Endothelial cell (in vitro differentiated cells): ENCODE data around the gene PPARA. TPM values are rescaled to one million over a fixed set of nuclear protein-coding genes. Genes with fewer than 3 reads are reported as not detected.
A peak's percentile ranks its signal among the peaks of the same experiment; 100 is the strongest.

Experiments used
- DNase-seq: peaks from one replicate; pipeline ENCODE4 v3.0.0; 2021; ENCODE audit warnings: low spot score
- H3K27ac Mint-ChIP-seq: one replicate; pipeline ENCODE4 v1.8.0; 2021; ENCODE audit warnings: mixed read lengths, inconsistent platforms; ENCODE audit not compliant: unreplicated experiment
- H3K27me3 Mint-ChIP-seq: one replicate; pipeline ENCODE4 v1.8.0; 2021; ENCODE audit warnings: mild to moderate bottlenecking, moderate library complexity, mixed read lengths, inconsistent platforms; ENCODE audit not compliant: unreplicated experiment
- H3K36me3 Mint-ChIP-seq: one replicate; pipeline ENCODE4 v1.8.0; 2021; ENCODE audit warnings: mild to moderate bottlenecking, low read depth, mixed read lengths, inconsistent platforms; ENCODE audit not compliant: unreplicated experiment
- H3K4me1 Mint-ChIP-seq: one replicate; pipeline ENCODE4 v1.8.0; 2021; ENCODE audit warnings: mild to moderate bottlenecking, mixed read lengths, inconsistent platforms; ENCODE audit not compliant: unreplicated experiment
- H3K4me3 Mint-ChIP-seq: one replicate; pipeline ENCODE4 v1.8.0; 2021; ENCODE audit warnings: mild to moderate bottlenecking, mixed read lengths, inconsistent platforms; ENCODE audit not compliant: unreplicated experiment
- H3K9me3 Mint-ChIP-seq: one replicate; pipeline ENCODE4 v1.8.0; 2021; ENCODE audit warnings: mixed read lengths, inconsistent platforms; ENCODE audit not compliant: unreplicated experiment
- total RNA-seq: library from RNA; stranded (reverse); fragmentation: NEBNext Ultra II Directional; extraction: Animal tissue kit (Norgen Biotek cat#: 25700); gene quantifications from one replicate; pipeline ENCODE4 v1.2.1, GENCODE V29; 2021; ENCODE audit not compliant: unreplicated experiment
- TF ChIP-seq, protein P1 (sequence below): fragments of 200-600 bp; sonication (generic); IDR thresholded peaks from one replicate; pipeline ENCODE4 v1.5.0; 2021; ENCODE audit warnings: antibody characterized with exemption; ENCODE audit not compliant: unreplicated experiment

PPARA gene
- total RNA-seq, 1 donor from 2014 or later: 12.6 TPM

DNA sequence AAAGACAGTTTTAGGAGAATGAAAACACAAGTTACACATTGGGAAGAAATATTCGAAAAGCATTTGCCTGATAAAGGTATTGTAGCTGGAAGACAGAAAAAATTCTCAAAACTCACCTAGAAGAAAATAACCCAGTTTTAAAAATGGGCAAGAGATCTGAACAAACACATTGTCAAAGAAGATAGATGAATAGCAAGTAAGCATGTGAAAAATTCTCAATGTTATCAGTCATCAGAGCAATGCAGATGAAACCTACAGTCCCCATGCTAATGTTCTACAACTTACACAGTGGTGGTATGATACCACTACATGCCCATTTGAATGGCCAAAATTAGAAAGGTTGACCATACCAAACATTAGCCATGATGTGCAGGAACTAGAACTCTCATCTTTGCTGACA lies 29.4 kb downstream of the PPARA start:
- H3K4me3 Mint-ChIP-seq: peak overlapping the region; percentile 31
- DNase-seq: no peak
- H3K27me3 Mint-ChIP-seq: no peaks in the 10 kb centered on the region
- H3K4me1 Mint-ChIP-seq: no peaks in the 10 kb centered on the region
- no peak overlapping the region for H3K27ac Mint-ChIP-seq
- TF ChIP-seq, protein P1, sequence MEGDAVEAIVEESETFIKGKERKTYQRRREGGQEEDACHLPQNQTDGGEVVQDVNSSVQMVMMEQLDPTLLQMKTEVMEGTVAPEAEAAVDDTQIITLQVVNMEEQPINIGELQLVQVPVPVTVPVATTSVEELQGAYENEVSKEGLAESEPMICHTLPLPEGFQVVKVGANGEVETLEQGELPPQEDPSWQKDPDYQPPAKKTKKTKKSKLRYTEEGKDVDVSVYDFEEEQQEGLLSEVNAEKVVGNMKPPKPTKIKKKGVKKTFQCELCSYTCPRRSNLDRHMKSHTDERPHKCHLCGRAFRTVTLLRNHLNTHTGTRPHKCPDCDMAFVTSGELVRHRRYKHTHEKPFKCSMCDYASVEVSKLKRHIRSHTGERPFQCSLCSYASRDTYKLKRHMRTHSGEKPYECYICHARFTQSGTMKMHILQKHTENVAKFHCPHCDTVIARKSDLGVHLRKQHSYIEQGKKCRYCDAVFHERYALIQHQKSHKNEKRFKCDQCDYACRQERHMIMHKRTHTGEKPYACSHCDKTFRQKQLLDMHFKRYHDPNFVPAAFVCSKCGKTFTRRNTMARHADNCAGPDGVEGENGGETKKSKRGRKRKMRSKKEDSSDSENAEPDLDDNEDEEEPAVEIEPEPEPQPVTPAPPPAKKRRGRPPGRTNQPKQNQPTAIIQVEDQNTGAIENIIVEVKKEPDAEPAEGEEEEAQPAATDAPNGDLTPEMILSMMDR: no peak
- peaks cover 60% of the 10 kb centered on the region for H3K36me3 Mint-ChIP-seq
- peaks cover 27% of the 10 kb centered on the region for H3K9me3 Mint-ChIP-seq

DNA sequence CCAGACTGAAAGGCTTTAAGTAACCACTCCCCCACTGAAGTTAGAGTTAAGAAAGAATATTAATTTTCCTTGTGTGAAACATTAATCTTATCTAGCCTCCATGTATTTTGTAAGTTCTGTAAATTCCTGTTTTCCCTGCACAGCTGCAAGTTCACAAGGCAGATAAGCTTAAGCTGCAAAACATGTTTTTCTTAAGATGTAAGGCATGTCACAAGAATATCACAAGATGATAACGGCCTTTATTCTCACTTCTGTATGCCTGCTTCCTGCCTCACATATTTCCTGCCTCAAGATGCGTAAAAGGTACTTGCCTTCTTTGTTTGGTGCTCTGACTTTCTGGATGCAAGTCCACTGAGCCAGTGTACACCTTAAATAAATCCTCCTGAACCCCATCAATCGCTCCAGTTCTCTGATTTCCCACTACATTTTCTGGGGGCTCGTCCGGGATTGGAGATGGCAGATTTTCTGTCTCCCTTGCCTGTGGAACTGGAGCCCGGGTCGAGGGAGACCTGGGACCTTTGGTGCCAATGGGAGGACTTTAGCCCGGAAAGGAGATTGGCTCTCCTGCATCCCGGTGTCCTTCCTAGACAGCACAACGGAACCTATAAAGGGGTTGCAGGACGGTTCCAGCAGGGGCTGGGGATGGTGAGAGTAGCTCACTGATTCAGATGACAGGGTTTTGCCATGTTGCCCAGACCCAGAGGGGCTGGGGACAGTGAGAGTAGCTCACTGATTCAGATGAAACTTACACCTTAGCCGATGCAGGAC lies 30.2 kb downstream of the PPARA start:
- H3K4me3 Mint-ChIP-seq: peak overlapping the region; percentile 68
- no peak overlapping the region for H3K27ac Mint-ChIP-seq
- H3K9me3 Mint-ChIP-seq: peaks cover 27% of the 10 kb centered on the region
- no peak for DNase-seq
- TF ChIP-seq, protein P1: no peak
- peaks cover 66% of the 10 kb centered on the region for H3K36me3 Mint-ChIP-seq
- H3K27me3 Mint-ChIP-seq: peaks cover 2% of the 10 kb centered on the region
- peaks cover 4% of the 10 kb centered on the region for H3K4me1 Mint-ChIP-seq

DNA sequence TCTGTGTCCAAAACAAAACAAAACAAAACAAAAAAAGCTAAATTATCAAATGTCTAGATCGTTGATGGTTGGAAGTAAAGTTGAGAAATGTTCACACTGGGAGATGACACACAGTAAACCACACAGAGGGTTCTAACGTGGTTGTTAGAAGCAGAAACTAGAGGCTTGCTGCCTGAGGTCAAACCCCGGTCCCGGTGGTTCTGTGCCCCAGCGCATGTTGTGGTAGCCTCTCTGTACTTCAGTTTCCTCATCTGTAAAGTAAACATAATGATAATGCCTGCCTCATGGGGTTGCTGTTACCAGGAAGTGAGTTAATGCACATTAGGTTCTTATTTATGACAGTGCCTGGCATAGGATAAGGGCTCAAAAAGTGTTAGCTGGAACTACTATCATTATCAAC lies 33.4 kb downstream of the PPARA start:
- peaks cover 23% of the 10 kb centered on the region for H3K9me3 Mint-ChIP-seq
- TF ChIP-seq, protein P1: no peak
- no peak for DNase-seq
- H3K4me1 Mint-ChIP-seq: peaks cover 4% of the 10 kb centered on the region
- peaks cover 46% of the 10 kb centered on the region for H3K36me3 Mint-ChIP-seq
- no peak overlapping the region for H3K27ac Mint-ChIP-seq
- peaks cover 4% of the 10 kb centered on the region for H3K27me3 Mint-ChIP-seq
- H3K4me3 Mint-ChIP-seq: no peak overlapping the region

DNA sequence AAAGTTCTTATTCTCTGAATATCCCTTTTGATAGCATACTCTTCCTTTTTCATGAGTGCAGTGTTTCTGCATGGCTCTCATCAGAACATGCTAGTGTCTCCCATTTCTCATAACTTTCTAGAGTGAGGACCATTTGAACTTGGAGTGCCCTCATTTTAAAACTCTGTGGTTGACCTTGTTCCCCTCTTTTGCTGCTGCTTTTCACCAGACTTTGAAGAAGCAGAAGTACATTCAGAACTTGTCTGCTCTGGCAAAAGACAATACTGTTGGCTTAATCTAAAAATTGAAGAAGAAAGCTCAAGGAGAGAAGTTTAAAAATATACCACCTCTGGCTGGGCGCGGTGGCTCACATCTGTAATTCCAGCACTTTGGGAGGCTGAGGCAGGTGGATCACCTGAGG lies 35.0 kb downstream of the PPARA start:
- TF ChIP-seq, protein P1: no peak
- H3K27me3 Mint-ChIP-seq: peaks cover 7% of the 10 kb centered on the region
- peaks cover 13% of the 10 kb centered on the region for H3K9me3 Mint-ChIP-seq
- peaks cover 34% of the 10 kb centered on the region for H3K36me3 Mint-ChIP-seq
- peaks cover 7% of the 10 kb centered on the region for H3K4me1 Mint-ChIP-seq
- DNase-seq: no peak
- no peak overlapping the region for H3K4me3 Mint-ChIP-seq
- no peak overlapping the region for H3K27ac Mint-ChIP-seq

DNA sequence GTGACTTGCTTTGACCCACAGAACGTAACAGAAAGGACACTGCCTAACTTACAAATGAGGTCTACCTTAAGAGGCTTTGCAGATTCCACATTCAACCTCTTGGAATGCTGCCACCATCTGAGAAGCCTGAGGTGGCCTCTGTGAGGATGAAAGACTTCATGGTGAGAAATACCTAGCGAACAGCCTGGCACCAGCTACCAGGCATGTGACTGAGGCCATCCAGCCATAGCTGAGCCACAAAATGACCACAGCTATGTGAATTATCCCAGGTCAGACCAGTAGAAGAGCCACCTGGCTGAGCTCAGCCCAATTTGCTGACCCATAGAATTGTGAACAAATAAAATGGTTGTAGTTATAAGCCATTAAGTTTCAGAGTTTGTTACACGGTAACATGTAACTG lies 37.5 kb downstream of the PPARA start:
- Mint-ChIP-seq H3K4me3 (no peak overlapping the region), H3K4me1 (peaks cover 19% of the 10 kb centered on the region), H3K27me3 (peaks cover 7% of the 10 kb centered on the region), H3K9me3 (no peaks in the 10 kb centered on the region), H3K36me3 (peaks cover 17% of the 10 kb centered on the region), H3K27ac (no peak overlapping the region)
- TF ChIP-seq, protein P1: no peak
- DNase-seq: no peak
